Activated T-cell treated with anti-CD3 and anti-CD28 coated beads, Interleukin-2, amount 50 U/mL, for 72 hours (primary cell): ENCODE results near the gene NDUFB10. TPM values are rescaled to one million over a fixed set of nuclear protein-coding genes. Genes with fewer than 3 reads are reported as not detected.
"Not testable (repeated sequence)": the region's sequence is repeated elsewhere in the genome, so short reads cannot be mapped to it uniquely, and the experiment has no call there.

Experiments
- ATAC-seq, 2 donors: fragments of 150-1000 bp; cut with Tn5 transposase; replicated peaks in 1 of 2; 2 replicates each; pipeline ENCODE4 v1.10.0; 2021; ENCODE audit warnings: moderate library complexity in 2 of 2, mild to moderate bottlenecking in 1 of 2
- DNase-seq, 2 donors: peaks; one replicate each; pipeline ENCODE4 v3.0.0; 2021 to 2022; ENCODE audit warnings: mixed read lengths in 1 of 2
- H3K27ac Mint-ChIP-seq: one replicate; pipeline ENCODE4 v1.8.0; 2022; ENCODE audit warnings: mild to moderate bottlenecking, moderate library complexity, mixed read lengths
- H3K27me3 Mint-ChIP-seq: one replicate; pipeline ENCODE4 v1.8.0; 2022; ENCODE audit warnings: low read depth, mixed read lengths
- H3K36me3 Mint-ChIP-seq, 2 donors: one replicate each; pipeline ENCODE4 v1.8.0; 2022; ENCODE audit warnings: mixed read lengths in 2 of 2, mild to moderate bottlenecking in 1 of 2; ENCODE audit not compliant: insufficient read depth in 2 of 2
- H3K4me1 Mint-ChIP-seq: one replicate; pipeline ENCODE4 v1.8.0; 2022; ENCODE audit warnings: low read depth, mixed read lengths
- H3K4me3 Mint-ChIP-seq, 2 donors: one replicate each; pipeline ENCODE4 v1.8.0; 2022; ENCODE audit warnings: mild to moderate bottlenecking in 2 of 2, mixed read lengths in 2 of 2, moderate library complexity in 2 of 2
- H3K9me3 Mint-ChIP-seq, 2 donors: one replicate each; pipeline ENCODE4 v1.8.0; 2022; ENCODE audit warnings: mixed read lengths in 2 of 2
- total RNA-seq, 2 donors: library from RNA; stranded (reverse); gene quantifications; one replicate each; pipeline ENCODE4 v1.2.3, GENCODE V29; 2022

The NDUFB10 gene
- total RNA-seq, 2 donors from 2014 or later = 69.3 to 98.3 TPM

- H3K27me3 Mint-ChIP-seq = peaks cover 59% of the 10 kb centered on the region
- H3K4me1 Mint-ChIP-seq = peaks cover 6% of the 10 kb centered on the region
- ATAC-seq = no peak
- peaks cover 0 to 1% of the 10 kb centered on the region in 2 donors for H3K36me3 Mint-ChIP-seq
- no peaks in the 10 kb centered on the region for H3K9me3 Mint-ChIP-seq
- no peak for DNase-seq
- H3K4me3 Mint-ChIP-seq = no peak within 1 kb of the TSS
- H3K27ac Mint-ChIP-seq = no peak within 1 kb of the TSS
These were observed 40.7 kb upstream of the NDUFB10 start, which contains the start of gene HS3ST6 for GRCh38 chr16:1918351-1919326. Gene HS3ST6 (minus strand): TSS chr16:1918415. CDS start chr16:1918323, 92 bp downstream.

DNA sequence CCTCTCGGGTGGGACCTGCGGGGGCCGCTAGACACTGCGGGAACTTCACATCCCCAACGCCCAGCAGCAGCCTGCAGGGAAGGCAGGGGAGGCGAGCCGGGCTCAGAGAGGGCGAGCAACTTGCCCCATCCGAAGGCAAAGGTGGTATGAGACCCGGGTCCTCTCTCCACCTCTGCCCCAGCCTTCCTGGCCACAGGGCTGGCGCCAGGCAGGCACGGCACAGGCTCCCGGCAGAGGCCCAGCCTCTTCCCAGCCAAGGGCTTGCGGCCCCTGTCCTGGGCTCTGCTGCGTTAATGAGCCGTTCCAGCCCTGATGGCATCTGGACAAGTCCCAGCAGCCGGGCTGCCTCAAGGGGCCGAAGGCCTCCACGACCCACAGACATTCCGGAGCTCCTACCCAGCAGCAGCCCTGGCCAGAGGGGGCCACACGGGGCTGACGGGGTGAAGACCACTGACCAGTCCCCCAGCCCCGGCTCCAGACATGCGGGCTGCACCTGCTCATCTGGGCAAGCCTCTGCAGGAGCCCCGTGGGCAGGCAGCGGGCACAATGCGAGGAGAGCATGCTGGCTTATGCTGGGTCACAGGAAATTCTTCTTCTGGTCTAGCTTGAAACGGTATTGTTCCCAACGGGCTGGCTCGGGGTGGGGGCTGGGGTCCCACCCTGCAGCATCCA is 39.9 kb upstream of the NDUFB10 start:
- peaks cover 65% of the 10 kb centered on the region for H3K27me3 Mint-ChIP-seq
- H3K27ac Mint-ChIP-seq = no peak overlapping the region
- no peak overlapping the region for H3K4me3 Mint-ChIP-seq
- peaks cover 0 to 1% of the 10 kb centered on the region in 2 donors for H3K36me3 Mint-ChIP-seq
- DNase-seq = no peak
- H3K9me3 Mint-ChIP-seq = no peaks in the 10 kb centered on the region
- ATAC-seq = no peak
- peaks cover 6% of the 10 kb centered on the region for H3K4me1 Mint-ChIP-seq

GRCh38 chr16:1920122-1920521 is 39.2 kb upstream of the NDUFB10 start:
- H3K9me3 Mint-ChIP-seq, H3K4me3 Mint-ChIP-seq, H3K36me3 Mint-ChIP-seq: not testable (repeated sequence)

GRCh38 chr16:1920727-1921171 is 38.6 kb upstream of the NDUFB10 start:
- ATAC-seq (peak; percentile 65 to 69), DNase-seq (peak; percentile 25 to 32)
- no peak overlapping the region for H3K4me3 Mint-ChIP-seq
- H3K27ac Mint-ChIP-seq = no peak overlapping the region
- no peaks in the 10 kb centered on the region for H3K9me3 Mint-ChIP-seq
- peaks cover 61% of the 10 kb centered on the region for H3K27me3 Mint-ChIP-seq
- H3K4me1 Mint-ChIP-seq = peaks cover 6% of the 10 kb centered on the region
- H3K36me3 Mint-ChIP-seq = peaks cover 0 to 1% of the 10 kb centered on the region in 2 donors

More at GRCh38 chr16:1920122-1920521, 39.2 kb upstream of the NDUFB10 start:
- not testable (repeated sequence) for H3K4me1 Mint-ChIP-seq, ATAC-seq, H3K27ac Mint-ChIP-seq, DNase-seq
- peaks cover 67% of the 10 kb centered on the region for H3K27me3 Mint-ChIP-seq

DNA sequence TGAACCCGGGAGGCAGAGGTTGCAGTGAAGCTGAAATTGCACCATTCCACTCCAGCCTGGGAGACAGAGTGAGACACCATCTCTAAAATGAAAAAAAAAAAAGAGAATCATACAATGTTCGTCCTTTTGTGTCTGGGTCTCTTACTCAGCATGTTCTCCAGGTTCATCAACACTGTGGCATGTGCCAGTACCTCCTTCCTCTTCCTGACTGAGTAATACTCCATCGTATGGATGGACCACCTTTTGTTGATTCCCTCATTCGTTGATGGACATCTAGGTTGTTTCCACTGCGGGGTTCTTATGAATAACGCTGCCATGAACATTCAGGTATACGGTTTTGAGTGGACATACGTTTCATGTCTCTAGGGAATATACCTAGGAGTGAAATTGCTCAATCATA is 37.0 kb upstream of the NDUFB10 start:
- Mint-ChIP-seq H3K4me3 (no peak overlapping the region), H3K4me1 (peaks cover 6% of the 10 kb centered on the region), H3K36me3 (peaks cover 0 to 1% of the 10 kb centered on the region in 2 donors), H3K9me3 (no peaks in the 10 kb centered on the region), H3K27me3 (peaks cover 45% of the 10 kb centered on the region), H3K27ac (no peak overlapping the region)
- DNase-seq (no peak), ATAC-seq (no peak)

GRCh38 chr16:1923299-1924034 is 35.9 kb upstream of the NDUFB10 start:
- Mint-ChIP-seq H3K4me3 (no peak overlapping the region), H3K4me1 (peaks cover 6% of the 10 kb centered on the region), H3K27ac (no peak overlapping the region), H3K36me3 (peaks cover 0 to 1% of the 10 kb centered on the region in 2 donors), H3K27me3 (peaks cover 45% of the 10 kb centered on the region), H3K9me3 (no peaks in the 10 kb centered on the region)
- no peak for DNase-seq
- peak in 1 of 2 donors; percentile 19 for ATAC-seq

DNA sequence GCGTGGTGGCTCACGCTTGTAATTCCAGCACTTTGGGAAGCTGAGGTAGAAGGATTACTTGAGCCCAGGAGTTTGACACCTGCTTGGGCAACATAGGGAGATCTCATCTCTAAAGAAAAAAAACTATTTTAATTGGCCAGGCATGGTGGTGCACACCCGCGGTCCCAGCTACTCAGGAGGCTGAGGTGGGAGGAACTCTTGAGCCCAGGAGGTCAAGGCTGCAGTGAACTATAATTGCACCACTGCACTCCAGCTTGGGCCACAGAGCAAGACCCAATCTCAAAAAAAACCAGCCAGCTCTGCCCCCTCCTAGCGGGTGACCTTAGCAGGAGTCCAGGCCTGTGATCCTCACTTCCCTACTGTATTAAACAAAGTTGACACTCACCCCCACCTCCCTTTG is 35.2 kb upstream of the NDUFB10 start:
- Mint-ChIP-seq H3K4me3 (no peak overlapping the region), H3K4me1 (peaks cover 9% of the 10 kb centered on the region), H3K9me3 (no peaks in the 10 kb centered on the region), H3K27me3 (peaks cover 45% of the 10 kb centered on the region), H3K27ac (no peak overlapping the region), H3K36me3 (peaks cover 0 to 1% of the 10 kb centered on the region in 2 donors)
- DNase-seq (no peak), ATAC-seq (no peak)

- Mint-ChIP-seq H3K27me3 (peaks cover 32% of the 10 kb centered on the region), H3K4me1 (peaks cover 5% of the 10 kb centered on the region), H3K4me3 (no peak overlapping the region), H3K27ac (no peak overlapping the region), H3K36me3 (peaks cover 0 to 1% of the 10 kb centered on the region in 2 donors), H3K9me3 (no peaks in the 10 kb centered on the region)
- DNase-seq (no peak), ATAC-seq (no peak)
These were observed 33.1 kb upstream of the NDUFB10 start for GRCh38 chr16:1926271-1926670.

DNA sequence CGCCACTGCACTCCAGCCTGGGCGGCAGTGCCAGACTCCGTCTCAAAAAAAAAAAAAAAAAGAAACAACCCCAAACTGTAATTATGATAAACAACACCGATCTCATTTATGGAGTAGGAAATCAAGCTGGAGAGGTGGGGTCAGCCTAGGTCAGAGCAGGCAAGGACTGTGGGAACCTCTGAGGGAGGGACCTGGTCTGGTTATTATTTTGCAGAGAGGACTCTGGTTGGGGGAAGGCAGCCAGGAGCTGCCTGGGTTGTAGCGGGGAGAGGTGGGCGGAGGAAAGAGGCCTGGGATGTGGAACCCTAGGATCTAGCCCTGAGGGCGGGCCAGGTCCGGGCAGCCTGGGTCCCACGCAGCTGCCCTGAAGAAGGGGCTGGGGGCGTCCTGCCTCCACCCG is 30.2 kb upstream of the NDUFB10 start:
- peak overlapping the region; percentile 82 to 83 for H3K4me3 Mint-ChIP-seq
- no peaks in the 10 kb centered on the region for H3K36me3 Mint-ChIP-seq
- peaks cover 5% of the 10 kb centered on the region for H3K4me1 Mint-ChIP-seq
- no peaks in the 10 kb centered on the region for H3K9me3 Mint-ChIP-seq
- ATAC-seq (peak; percentile 25 to 39), DNase-seq (peak in 1 of 2 donors; percentile 16)
- H3K27me3 Mint-ChIP-seq = peaks cover 10% of the 10 kb centered on the region
- H3K27ac Mint-ChIP-seq = no peak overlapping the region

DNA sequence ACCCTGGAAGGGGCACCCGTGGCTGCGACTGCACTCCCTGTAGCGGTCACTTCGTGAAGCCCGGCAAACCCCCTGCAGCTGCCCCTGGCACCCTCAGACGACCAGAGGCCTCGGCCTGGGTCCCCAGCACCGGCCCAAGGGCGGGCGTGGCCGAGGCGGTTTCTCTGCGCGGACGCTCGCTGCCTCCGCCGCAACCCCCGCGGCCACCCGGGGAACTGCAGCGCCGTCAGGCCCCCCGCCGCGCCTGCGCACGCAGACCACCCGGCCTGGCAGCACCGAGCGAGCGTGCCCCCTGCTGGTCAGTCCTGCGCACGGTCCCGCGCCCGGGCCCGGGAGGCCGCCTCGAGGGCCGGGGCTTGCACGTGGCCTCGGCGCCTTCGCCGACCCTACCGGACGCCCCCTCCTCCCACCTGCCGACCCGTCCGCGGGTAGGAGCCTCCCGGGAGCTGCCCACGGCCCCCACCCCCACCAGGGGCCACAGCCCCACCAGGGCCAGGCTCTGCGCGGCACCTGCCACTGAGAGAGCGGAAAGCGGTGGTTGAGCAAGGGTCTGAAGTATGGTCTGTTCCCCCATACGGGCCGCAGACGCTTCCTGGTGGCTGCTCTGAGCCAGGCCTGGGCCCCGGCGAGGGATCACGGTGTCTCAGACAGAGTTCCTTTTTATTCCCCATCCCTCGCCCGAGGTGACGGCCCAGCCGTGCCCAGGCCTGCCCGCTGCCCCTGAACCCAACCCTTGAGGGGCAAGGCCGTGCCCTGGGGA is 29.6 kb upstream of the NDUFB10 start:
- peaks cover 3% of the 10 kb centered on the region for H3K27me3 Mint-ChIP-seq
- H3K9me3 Mint-ChIP-seq = no peaks in the 10 kb centered on the region
- ATAC-seq = peak; percentile 92 to 94
- H3K27ac Mint-ChIP-seq = no peak overlapping the region
- DNase-seq = peak; percentile 93 to 99
- no peaks in the 10 kb centered on the region for H3K36me3 Mint-ChIP-seq
- peak overlapping the region; percentile 73 to 78 for H3K4me3 Mint-ChIP-seq
- H3K4me1 Mint-ChIP-seq = peaks cover 5% of the 10 kb centered on the region

DNA sequence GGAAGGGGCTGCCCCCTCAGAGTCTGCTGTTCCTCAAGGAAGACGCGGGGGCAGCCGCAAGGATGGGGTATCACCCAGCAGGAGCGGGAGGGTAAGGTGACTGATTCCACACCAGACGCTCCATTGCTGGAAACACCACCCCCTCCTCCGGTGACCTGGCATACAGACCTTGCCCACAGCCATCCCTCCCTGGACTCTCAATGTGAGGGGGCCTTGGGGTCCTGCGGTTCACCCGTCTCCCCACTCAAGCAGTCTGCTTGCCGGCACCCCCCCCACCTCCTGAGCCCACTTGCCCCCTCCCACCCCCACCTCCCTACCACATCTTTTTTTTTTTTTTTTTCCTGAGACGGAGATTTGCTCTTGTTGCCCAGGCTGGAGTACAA is 29.0 kb upstream of the NDUFB10 start:
- peaks cover 5% of the 10 kb centered on the region for H3K4me1 Mint-ChIP-seq
- DNase-seq (no peak), ATAC-seq (no peak)
- H3K36me3 Mint-ChIP-seq = no peaks in the 10 kb centered on the region
- no peaks in the 10 kb centered on the region for H3K27me3 Mint-ChIP-seq
- no peaks in the 10 kb centered on the region for H3K9me3 Mint-ChIP-seq
- no peak overlapping the region for H3K27ac Mint-ChIP-seq
- peak overlapping the region in 1 of 2 donors; percentile 47 for H3K4me3 Mint-ChIP-seq
